GM19452 (cell line): ENCODE data around the gene DDX39B.
"Not testable (repeated sequence)": the region's sequence is repeated elsewhere in the genome, so short reads cannot be mapped to it uniquely, and the experiment has no call there.

Source experiments
- ATAC-seq: cut with Tn5 transposase; IDR thresholded peaks from one replicate; pipeline ENCODE4 v1.9.1; 2021; ENCODE audit not compliant: unreplicated experiment

The DDX39B gene

DNA sequence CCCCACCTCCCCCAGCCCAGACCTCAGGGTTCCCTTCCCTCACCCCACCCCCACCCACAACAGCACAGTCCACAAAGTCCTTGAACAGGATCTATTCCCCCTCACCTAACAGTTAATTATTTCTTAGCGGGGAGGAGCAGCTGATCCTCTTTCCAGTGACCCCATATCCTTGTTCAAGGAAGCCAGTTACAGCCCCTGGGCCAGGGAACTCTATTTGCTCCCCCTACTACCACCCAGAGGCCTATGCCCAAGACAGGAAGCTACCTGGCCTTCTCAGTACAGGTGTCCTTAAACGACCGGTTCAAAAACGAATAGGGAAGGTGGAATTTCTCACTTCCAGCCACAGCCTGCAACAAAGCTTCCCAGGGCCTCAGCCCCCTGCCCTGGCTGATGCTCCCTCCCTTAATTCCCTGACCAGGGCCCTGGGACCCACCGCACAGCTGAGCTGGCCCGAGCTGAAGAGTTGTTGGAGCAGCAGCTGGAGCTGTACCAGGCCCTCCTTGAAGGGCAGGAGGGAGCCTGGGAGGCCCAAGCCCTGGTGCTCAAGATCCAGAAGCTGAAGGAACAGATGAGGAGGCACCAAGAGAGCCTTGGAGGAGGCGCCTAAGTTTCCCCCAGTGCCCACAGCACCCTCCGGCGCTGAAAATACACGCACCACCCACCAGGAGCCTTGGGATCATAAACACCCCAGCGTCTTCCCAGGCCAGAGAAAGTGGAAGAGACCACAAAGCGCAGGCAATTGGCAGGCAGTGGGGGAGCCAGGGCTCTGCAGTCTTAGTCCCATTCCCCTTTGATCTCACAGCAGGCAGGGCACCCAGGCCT, 12.3 kb downstream of the DDX39B start:
- no peak for ATAC-seq

DNA sequence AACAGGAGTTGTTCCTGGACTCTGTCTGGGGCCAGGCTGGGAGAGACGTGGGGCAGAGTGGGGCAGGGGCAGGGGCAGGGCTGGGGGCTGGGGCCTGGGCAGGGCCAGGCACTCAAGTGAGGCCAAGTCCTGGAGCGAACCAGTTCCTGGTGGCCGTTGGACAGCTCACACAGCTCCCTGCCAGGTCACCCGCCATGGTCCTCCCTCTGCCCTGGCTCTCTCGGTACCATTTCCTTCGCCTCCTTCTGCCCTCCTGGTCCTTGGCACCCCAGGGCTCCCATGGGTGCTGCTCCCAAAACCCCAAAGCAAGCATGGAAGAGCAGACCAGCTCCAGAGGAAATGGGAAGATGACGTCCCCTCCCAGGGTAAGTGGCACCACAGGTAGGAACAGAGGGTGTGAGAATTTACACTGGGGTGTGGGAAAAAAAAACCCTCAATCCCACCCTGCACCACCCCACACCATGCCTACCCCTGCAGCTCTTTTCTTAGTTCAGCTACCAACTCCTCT, 12.9 kb downstream of the DDX39B start, which contains the start of gene MCCD1:
Gene MCCD1, plus strand, starts transcription at position 142 of the 508 bp plus-strand sequence. Its CDS starts 53 bp downstream, at position 195.
- ATAC-seq, result no peak

DNA sequence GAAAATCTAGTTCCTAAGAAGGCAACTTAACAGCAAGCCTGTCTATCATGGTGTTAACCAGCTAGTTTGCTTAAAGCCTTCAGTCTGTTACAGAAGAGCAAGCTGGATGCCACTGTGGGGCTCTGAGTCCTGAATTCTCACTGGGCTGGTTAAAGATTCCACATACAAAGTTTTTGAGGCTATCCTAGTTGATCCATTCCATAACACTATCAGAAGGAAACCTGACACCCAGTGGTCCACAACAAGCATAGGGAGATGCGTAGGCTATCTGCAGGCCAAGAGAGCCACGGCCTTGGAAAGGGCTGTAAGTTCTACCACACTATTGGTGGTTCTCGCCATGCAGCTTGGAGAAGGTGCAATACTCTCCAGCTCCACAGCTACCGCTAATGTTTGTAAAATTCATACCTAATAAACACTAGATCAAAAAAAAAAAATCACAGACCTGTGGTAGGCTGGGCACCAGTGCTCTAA, 13.5 kb downstream of the DDX39B start:
- ATAC-seq, result no peak

DNA sequence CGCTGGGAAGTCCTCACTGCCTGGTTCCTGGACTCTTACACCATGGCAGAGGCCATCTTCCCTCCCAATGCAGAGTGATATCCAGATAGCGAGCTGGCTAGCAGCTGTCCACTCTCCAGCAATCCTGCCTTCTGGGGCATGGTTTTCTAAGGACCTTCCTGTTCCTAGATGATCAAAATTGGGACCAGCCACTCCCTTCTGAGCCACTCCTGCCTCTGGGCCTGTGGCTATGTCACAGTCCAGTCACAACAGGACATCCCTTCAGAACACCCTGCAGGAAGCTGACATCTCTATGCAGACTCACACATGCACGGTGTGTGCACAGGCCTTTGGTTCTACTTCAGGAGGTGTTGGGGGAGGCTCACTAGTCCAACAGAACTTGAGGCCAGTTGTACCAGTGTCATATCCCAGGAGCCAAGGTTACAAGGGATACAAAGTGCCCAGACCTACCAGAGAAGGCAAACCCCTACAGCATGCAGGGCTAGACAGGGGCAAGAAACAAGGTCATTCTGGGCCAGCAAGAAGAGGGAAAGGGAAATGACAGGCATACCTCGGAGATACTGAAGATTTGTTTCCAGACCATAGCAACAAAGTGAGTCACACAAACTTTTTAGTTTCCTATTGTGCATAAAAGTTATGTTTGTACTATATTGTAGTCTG, 15.7 kb downstream of the DDX39B start:
- no peak for ATAC-seq

DNA sequence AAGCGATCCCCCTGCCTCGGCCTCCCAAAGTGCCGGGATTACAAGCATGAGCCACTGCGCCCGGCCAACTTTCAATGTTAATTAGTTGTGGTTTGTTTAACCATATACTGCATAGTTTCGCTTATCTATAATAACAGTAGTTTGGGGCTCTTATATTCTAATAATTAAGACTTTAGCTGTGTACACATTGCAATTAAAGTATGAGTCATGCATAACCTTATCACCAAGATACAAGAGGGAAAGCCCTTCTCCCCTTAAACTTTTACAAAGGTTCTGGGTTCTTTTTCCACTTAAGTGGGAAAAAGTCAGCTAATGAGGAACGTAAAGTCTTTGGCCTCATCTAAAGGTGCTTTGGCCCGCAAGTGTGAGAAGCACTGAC, 16.3 kb downstream of the DDX39B start:
- ATAC-seq, result no peak

DNA sequence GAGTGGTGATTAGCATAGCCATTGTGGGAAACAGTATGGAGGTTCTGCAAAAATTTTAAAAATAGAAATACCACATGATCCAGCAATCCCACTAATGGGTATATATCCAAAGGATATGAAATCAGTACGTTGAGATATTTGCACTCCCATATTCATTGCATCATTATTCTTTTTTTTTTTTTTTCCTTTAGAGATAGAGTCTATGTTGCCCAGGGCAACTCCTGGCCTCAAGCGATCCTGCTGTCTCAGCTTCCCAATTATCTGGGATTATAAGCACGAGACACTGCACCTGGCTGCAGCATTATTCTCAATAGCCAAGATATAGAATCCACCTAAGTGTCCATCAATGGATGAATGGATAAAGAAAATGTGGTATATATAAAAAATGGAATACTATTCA, 20.0 kb downstream of the DDX39B start:
- ATAC-seq, result no peak

DNA sequence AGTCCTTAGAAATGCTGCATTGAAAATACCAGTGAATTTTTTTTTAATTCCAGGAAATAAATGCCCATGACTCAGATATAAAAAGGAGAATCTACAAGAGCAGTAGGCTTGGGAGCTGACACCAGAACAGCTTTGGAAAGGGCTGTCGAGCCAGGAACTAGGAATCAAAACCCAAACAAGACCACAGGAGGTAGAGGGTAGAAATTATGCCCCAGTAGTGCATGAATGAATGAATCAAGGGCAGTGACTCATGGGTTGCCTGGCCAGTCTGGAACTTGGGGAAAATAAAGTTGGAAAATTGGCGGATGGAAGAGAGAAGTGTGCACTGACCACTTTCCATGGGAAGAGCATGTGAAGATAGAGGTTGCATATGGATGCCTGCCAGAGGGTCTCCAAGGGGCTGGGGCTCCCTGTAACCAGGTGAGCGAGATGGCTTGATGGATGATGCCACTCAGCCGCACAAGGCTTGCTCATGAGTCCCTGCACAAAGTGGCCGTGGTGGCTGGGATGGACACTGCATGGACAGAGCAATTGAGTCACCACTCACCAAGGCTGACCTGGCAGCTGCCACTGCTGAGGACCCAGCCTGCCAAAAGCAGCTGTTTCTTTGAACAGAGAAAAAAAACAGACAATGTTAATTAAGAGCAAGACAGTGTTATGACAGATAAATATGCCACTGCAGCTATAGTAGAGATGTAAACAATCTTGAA, 28.2 kb downstream of the DDX39B start:
- ATAC-seq, result no peak

DNA sequence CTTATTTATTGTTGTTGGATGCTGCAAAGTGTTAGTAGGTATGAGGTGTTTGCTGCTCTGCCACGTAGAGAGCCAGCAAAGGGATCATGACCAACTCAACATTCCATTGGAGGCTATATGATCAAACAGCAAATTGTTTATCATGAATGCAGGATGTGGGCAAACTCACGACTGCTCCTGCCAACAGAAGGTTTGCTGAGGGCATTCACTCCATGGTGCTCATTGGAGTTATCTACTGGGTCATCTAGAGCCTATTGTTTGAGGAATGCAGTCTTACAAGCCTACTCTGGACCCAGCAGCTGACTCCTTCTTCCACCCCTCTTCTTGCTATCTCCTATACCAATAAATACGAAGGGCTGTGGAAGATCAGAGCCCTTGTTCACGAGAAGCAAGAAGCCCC, 31.8 kb downstream of the DDX39B start:
- ATAC-seq, result no peak

DNA sequence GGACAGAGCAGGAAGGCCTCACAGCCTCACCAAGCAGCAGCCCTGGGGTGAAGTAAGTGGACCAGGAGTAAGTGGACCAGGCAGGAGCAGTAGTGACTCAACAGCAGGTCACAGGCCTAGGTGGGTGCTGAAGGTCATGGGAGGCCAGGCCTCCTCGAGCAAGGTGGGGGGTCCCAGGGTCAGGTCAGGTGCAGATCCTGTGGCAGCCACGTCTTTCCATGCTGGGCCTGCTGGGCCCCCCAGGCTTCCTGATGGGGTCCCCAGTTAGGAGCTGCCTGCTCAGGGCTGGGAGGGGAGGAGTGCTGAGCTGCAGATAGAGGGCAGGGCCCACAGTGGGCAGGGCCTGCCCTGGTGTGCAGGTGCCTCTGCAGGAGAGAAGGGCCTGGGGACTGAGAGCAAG, 32.8 kb downstream of the DDX39B start:
- ATAC-seq, result not testable (repeated sequence)

DNA sequence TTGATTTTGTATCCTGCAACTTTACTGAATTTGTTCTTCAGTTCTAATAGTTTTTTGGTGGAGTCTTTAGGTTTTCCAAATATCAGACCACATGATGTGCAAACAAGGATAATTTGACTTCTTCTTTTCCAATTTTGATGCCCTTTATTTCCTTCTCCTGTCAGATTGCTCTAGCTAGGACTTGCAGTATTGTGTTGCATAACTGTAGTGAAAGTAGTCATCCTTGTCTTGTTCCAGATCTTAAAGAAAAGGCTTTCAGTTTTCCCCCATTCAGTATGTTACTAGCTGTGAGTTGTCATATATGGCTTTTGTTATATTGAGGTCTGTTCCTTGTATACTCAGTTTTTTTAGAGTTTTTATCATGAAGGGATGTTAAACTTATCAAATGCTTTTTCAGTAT, 39.2 kb downstream of the DDX39B start:
- ATAC-seq, result no peak

DNA sequence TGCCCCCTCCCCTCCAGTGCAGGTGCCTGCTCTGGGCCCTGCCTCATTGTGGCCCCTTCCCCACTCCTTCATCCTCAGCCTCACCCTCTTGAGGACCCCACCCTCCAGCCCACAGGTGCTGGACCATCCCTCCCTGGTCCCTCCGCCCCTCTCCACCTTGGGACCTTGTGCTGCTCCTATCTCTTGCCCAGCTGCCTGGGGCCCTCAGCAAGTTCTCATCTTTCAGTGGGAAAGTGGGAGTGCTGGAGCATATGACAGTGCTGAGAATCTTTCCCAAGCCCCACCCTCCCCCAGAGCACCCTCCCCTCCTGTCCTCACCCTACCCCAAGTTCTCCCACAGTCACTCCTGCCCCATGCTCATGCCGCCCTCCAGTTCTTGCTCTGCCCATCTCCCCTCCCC, 42.2 kb downstream of the DDX39B start:
- ATAC-seq, result not testable (repeated sequence)

DNA sequence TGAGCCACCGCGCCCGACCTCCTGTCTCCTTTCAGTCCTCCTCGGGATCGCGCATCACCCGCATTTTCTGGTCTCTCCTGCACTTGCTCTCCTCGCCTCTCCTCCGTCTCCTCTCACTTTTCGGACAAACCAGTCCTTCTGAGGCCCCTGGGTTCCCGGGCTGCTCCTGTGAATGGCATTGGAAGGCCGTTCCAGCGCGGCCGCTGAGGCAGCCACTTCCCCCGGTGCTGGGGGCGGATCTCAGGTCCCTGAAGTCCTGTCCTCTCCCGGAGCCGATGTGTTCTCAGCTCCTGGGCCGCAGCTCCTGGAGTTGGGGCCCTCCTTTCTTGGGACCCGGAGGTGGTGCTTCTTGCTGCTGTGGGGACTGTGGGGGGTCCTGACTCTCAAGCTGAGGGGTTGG, 43.1 kb downstream of the DDX39B start:
- ATAC-seq, result no peak

DNA sequence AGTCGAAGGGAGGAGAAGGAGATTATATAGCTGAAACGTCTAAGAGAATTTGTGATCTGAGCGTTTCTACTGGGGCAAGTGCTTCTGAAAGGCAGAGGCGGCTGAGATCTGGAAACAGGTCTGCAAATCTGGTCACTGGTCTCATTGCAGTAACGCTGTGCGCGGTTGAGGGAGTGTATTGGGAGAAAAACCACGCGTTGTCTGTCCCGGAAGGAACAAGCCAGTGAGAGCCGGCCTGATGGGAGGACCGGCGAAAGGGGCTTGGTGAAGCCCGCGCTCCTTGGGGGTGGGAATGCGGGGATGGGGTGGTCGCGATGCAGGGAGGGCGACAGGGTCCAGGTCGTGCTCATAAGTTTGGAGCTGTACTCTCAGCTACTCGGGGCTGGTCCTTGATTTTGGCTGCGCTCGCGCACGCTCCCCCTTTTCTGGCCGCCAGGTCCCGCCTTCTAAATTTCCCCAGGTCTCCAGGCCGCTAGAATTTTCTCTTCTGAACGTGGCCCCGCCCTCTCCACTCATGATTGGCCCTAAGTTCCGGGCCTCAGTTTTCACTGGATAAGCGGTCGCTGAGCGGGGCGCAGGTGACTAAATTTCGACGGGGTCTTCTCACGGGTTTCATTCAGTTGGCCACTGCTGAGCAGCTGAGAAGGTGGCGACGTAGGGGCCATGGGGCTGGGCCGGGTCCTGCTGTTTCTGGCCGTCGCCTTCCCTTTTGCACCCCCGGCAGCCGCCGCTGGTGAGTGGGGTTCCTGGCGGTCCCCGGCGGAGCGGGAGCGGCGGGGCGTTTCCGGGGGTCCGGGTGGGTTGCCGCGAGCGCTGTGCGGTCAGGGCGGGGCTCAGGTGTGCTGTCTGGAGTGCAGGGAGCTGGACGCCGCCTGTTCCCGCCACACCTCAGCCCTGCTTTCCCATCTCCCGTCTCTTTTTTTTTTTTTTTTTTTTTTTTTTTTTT, 44.0 kb downstream of the DDX39B start, which contains the start of gene MICB:
Gene MICB, plus strand, starts transcription at position 615 of the 946 bp plus-strand sequence. Its CDS starts 49 bp downstream, at position 664.
- ATAC-seq, result peak; percentile 52

DNA sequence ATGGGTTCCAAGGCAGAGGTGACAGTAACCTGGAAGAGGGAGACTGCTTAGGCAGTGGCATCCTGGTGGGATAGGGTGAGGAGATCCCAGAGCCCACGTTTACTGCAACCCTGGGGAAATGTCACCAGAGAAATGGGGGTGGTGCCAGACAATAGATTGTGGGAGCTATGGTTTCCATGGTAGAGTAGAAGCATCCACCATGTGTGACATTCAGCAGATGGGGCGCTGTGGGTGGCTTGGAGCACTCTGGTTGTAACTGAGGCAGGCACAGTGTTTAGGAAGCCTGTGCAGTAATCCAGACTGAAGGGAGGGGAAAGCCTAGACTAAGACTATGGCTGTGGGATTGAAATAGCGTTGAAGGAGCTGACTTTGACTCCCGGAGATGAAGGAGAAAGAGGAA, 45.0 kb downstream of the DDX39B start:
- not testable (repeated sequence) for ATAC-seq

DNA sequence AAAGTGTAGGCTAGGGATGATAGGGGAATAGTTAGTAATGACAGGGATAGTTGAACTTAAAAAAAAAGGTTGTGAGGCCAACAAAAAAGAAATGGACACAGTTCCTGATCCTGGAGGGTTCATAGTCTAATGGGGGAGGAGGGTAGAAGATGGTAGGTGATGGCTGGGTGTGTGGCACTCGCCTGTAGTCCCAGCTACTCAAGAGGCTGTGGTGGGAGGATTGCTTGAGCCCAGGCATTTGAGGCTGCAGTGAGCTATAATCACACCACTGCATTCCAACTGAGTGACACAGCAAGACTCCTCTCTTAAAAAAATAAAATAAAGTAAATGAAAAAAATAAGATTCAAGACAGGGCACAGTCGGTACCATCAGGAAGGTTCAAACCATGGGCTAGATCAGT, 46.2 kb downstream of the DDX39B start:
- no peak for ATAC-seq

DNA sequence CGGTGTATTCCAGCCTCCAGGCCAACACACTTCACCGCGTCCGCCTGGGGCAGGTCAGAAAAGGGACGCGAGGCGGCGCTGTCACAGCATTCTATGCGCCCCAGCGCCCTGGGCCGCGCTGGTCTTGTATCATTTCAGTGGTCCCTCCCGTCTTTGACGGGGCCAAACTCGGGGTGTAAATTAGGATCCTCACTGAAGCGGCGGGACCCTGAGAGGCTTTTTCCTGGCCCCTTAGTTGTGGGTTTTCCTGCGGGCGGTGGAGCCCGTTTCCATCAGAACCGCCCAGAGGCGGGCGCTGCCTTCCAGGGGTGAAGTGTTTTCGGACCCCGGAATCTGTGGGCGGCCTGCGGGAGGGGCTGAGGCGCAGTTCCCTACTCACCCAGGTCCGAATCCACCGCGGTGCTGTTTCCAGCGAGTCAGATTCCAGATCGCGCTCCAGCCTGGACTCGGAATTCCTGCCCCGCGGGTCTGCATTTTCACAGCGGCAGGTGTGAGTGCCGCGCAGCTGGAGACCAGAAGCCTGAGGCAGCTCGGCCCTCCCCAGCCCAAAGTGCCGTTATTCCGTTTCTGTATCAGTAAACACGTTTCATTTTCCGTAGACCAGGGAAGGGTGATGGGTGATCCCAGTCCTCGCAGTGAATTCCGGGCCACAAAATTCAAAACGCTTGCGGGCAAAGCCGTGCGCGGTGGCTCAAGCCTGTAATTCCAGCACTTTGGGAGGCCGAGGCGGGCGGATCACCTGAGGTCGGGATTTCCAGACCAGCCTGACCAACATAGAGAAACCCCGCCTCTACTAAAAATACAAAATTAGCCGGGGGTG, 47.7 kb downstream of the DDX39B start:
- ATAC-seq, result no peak

DNA sequence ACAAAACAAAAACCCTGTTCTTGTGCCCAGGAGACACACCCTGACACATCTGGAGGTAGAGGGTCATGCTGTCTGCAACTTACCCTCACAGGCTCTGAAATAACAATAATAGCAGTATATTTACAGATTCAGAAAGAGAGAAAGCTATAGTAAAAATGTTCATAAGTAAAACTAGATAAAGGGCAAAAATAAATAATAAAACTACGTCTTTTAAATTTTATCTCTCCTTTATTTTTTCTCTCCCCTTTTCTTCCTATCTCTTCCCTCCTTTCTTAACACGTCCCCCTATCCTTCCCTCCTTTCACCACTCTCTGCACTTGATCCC, 48.3 kb downstream of the DDX39B start:
- ATAC-seq, result not testable (repeated sequence)

DNA sequence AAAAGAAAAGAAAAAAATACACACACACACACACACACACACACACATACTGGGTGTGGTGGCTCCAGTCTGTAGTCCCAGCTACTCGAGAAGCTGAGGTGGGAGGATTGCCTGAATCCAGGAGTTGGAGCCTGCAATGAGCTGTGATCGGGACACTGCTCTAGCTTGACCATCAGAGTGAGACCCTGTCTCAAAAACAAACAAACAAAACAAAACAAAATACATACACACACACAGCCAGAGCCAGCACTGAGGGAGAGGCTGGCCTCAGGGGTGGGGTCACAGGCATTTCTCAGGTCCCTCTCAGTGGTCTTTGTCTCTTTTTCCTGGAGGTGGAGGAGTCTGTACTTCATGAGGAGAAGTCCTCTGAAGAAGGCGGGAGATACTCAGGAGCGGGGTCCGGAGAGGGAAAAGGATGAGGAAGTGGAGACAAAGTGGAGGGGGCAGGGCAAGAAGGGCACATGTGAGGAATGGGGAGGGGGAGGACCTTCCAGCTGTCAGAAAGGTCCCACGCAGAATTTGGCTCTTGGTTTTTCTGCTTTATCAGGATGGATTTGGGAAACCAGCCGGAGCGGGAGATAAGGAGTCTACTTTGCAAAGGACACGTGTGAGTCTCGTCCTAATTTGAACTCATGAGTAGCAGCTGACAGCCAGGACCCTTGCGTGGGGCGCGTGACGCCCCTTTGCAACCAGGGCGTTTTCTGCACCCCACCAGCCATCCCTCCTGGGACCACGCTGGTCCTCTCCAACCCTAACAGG, 51.5 kb downstream of the DDX39B start:
- ATAC-seq, result no peak

DNA sequence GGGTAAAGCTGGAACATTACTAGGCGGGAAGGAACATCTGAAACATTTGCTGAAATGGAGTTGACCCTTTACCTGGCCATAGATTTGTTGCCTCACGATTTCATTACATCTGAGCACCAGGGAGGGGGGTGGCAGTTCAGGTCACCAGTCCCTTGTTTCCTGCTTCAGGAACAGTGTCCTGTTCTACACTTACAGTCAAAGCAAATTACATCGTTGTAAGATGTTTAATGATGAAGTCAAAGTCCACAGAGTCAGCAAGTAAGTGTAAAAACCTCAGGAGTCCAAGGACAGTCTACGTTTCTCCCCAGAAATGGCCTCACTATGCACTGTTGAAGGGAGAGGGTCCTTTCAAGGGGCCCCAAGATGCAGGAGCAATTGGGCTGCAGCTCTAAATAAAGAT, 52.7 kb downstream of the DDX39B start:
- no peak for ATAC-seq
